Fibroblast of skin of right biceps (primary cell): ENCODE data around the gene FXYD7.
"Not testable (repeated sequence)": the region's sequence is repeated elsewhere in the genome, so short reads cannot be mapped to it uniquely, and the experiment has no call there.

Experiments
- DNase-seq: peaks from one replicate; pipeline ENCODE4 v3.0.0-alpha.2; 2013

The FXYD7 gene

DNA sequence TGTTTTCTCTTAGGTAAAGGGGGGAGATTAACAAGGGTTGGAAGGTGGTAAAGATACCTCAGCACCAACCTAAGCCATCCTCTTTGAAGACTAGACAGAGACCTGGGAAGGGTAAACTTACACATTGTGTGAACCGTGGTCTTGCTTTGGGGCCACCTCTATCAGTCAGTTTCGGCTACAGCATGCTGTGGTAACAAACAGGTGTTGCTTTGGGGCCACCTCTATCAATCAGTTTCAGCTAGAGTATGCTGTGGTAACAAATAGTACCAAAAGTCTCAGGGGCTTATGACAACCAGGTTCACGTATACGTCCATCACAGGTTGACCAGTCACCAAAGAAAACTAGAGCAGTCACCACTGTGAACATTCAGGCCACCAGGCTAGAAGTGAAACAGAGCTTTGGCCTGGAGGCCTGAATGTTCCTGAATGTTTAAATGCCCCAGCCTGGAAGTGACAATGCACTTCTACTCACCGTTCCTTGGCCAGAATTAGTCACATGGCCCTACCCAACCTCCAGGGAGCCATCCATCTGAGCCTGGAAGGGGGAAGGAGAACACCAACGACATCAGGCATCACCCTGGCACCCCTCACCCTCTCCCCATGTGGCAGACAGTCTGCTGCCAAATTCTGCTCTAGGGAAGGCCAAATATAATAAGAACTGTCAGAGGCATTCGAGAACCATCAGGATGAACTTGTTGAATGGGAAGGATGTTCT lies 3.8 kb downstream of the FXYD7 start:
- DNase-seq: no peak

DNA sequence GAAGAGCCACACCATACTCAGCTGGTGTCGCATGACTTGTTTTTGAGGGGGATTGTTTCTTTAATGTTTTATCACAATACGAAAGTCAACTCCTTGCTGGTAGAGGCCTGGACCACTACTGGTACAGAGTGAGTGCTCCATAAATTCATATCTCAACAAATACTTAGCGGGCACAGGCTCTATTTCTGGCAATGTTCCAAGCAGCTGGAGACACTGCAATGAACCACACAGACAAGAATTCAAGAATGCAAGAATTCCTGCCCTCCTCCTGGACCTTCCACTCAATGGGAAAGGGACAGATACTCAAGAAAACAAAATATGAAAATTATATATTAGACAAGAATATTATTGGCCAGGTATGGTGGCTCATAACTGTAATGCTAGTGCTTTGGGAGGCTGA lies 6.4 kb downstream of the FXYD7 start:
- no peak for DNase-seq

DNA sequence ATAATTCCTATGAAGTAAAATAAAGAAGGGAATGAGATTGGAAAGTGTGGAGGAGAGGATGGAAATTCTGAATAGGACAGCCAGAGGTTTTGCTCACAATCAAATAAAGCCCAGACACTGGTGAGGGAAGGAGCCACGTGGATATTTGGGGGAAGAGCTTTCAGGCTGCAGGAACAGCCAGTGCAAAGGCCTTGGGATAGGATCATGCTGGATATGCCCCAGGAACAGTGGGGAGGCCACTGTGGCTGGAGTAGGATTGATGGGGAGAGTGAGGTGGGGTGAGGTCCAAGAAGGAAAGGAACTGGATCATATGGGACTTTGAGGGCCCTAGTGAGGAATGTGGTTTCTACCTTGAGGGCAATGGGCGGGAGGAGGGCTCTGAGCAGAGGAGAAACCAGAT lies 7.4 kb downstream of the FXYD7 start:
- no peak for DNase-seq

DNA sequence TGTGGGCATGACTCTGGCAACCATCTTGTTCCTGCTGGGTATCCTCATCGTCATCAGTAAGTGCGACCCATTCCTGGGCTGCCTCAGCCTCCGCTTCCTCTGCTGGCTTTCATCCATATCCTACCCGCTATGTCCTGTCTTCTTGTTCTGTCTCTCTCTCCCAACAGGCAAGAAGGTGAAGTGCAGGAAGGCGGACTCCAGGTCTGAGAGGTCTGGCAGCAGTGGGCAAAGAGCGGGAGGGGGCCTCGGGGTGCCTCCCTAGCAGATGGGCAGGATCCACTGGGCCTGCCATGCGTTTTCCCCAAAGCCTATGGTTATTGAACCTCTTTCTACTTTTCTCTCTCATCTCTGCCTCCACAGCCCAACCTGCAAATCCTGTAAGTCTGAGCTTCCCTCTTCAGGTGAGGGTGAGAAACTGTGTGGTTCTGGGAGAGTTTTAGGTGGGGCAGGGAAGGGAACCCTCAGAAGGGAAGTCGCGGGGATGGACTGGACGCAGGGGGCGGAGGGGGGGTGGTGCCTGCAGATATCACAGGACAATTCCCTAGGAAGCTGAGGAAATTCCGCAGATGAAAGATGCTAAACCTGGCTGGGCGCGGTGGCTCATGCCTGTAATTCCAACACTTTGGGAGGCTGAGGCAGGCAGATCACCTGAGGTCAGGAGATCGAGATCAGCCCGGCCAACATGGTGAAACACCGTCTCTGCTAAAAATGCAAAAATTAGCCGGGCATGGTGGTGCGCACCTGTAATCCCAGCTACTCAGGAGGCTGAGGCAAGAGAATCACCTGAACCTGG lies 8.4 kb downstream of the FXYD7 start:
- DNase-seq: no peak

DNA sequence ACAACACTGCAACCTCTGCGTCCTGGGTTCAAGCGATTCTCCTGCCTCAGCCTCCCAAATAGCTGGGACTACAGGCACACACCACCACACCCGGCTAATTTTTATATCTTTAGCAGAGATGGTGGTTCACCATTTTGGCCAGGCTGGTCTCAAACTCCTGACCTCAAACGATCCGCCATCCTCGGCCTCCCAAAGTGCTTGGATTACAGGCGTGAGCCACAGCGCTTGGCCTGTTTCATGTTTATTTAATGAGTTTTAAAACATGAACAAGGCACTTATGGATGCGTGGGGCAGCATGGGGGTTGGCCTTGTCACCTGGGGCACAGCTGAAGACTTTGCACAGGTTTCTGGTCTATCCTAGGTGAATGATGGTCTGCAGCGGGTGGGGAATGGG lies 10.1 kb downstream of the FXYD7 start:
- DNase-seq: not testable (repeated sequence)

DNA sequence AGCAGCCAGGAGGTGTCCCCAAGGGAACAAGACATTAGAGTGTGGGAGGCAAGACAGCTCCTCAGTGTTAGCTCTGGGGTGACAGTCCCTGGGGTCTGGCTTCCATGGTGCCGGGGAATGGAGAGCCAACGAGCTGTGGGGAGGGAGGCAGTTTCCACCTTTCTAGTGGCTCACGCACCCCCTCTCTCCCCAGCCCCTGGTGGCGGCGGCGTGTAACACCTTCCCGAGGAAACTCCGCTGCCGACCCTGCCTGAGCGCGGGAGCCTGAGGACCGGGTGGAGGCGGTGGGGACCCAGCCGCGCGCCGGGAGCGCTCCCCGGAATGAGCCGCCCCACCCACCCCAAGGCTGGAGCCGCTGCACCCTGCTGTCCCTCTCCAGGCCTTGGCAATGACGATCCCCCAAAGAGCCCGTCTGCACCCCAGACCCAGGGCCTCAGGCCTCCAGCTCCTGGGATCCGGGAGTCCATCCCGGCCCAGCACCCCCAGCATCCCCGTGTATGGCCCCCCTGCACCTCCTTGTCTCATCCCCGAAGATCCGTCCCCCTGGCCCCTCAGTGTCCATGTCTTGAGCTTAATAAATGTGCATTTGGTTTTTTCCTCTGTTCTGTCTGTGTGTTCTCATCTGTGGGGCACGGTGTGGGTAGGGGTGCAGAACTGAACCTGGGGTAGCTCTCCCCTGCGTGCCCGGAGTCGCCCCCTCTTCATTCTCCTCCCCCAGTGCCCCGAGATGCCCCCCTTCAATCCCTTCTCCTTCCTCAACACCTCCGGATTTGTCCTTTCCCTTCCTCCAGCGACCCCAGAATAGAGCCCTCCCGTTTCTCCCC lies 10.9 kb downstream of the FXYD7 start:
- DNase-seq: peak; percentile 50

DNA sequence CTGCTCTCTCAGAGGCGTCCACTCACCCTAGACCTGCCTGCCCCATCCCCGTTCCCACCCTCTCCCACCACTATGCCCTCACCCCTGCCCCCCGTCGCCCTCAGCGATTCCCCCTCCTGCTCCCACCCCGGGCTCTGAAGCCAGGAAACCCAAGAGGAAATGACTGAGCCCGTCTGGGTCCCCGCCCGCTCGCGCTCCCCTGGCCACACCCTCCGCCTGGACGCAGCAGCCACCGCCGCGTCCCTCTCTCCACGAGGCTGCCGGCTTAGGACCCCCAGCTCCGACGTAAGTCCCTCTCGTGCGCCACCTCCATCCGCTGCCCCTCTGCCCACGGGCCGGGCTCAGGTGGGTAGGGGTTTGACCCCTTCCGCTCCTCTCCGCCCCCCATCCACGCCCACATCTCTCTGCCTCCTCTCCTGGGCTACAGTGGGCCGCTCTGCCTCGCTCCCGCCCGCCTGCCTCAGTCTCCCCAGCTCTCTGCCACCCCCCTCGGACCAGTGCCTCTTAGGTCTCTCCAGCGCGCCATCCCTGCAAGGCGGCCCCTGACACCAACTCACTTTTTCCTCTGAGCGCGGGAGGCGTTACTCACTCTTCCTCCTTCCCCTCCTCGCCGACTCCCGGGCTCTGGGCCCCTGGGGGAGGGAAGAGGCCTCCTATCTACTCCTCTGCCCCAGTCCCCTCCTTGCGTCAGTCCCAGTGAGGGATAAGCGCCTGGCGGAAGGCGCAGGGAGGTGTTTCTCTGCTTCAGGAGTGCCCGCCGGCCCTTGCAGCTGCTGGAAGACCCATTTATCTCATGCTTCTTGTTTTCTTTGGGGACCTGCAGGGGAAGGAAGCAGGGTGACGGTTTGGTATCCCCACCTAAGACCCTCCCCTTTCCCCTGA lies 11.7 kb downstream of the FXYD7 start, which contains the start of gene FXYD5:
FXYD5 (plus strand) TSS at position 211 of the 882 bp plus-strand sequence. CDS start 816 bp downstream, outside the sequence.
- peak; percentile 90 for DNase-seq

DNA sequence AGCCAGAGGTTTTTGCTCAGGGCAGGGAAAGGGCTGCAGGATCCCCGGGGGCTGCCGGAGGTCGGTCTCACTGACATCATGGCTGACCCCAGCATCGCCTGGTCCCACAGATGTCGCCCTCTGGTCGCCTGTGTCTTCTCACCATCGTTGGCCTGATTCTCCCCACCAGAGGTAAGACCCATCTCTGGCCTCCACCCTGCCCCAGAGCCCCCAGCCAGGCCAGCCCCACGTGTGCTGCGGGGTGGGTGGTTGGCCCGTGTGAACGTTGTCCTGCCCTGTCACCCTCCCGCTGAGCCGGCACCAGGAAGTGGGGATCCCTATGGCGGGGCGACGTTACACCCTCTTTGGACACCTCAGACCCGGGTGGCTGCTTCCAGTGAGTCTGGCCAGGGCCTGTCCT lies 12.4 kb downstream of the FXYD7 start:
- DNase-seq: no peak

DNA sequence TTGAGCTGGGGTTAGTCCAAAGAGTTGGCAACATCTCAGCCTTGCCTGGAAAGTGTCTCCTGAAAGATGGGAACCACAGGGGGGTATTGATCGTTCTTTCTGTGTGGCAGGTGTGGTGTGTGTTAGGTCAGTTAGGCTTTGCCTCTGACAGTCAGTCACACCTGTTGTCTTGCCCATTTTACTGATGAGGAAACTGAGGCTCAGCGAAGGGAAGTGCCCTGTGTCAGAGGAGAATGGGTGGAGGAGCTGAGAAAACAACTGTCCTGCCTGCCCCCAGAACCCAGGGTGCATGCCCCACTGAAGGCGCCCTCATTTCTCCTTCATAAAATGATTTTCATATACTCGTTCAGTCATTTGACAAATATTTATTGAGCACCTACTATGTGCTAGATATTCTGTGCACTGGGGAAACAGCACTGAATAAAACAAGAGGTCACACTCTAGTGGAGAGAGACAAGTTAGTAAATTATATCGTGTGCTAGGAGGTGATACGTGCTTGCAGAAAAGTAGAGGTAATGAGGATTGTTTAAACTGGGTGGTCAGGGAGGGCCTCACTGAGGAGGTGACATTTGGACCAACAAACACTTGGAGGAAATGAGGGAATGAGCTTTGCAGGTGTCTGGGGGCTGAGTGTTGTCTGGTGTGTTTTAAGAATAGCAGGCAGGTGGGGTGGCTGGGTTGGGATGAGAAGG lies 13.1 kb downstream of the FXYD7 start:
- no peak for DNase-seq

DNA sequence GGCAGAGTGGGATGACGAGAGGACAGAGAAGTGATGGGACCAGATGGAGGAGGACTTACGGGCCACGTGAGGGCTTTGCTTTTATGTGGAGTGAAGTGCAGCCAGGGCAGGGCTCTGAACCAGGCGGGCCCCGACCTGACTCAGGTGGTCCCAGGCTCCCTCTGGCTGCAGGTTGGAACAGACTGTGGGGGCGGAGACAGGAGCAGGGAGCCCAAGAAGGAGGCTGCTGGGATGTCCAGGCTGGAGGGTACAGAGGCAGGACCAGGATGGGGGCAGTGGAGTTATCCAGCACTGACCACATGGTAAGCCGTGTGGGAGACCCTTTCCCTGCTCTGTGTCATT lies 13.6 kb downstream of the FXYD7 start:
- no peak for DNase-seq

DNA sequence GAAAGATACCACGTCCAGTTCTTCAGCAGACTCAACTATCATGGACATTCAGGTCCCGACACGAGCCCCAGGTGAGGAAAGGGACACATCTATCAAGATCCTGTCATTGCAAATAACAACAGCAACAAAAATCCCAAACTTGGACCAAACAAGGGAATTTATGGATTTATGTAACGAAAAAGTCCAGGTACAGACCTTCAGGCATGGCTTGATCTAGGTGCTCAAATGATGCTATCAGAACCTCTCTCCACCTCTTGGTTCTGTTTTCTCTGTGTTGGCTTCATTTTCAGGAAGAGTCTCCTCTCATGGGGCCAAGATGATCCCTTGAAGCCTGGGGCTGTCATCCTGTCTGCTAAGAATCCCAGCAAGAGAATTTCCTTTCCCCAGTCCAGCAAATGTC lies 14.4 kb downstream of the FXYD7 start:
- DNase-seq: no peak

DNA sequence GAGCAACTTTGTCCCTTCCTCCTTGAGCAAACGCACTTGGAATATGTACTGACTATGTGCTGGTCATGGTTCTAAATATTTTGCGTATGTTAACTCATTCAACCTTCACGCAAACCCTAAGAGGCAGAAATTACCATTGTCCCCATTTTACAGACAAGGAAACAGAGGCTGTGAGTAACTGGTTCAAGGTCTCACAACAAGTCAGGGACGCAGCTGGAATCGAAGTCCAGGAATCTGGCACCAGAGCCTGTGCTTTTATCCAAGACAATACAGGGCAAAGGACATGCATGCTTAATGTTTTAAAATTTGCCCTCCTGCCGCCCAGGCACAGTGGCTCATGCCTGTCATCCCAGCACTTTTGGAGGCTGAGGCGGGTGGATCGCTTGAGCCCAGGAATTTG lies 16.6 kb downstream of the FXYD7 start:
- DNase-seq: no peak

DNA sequence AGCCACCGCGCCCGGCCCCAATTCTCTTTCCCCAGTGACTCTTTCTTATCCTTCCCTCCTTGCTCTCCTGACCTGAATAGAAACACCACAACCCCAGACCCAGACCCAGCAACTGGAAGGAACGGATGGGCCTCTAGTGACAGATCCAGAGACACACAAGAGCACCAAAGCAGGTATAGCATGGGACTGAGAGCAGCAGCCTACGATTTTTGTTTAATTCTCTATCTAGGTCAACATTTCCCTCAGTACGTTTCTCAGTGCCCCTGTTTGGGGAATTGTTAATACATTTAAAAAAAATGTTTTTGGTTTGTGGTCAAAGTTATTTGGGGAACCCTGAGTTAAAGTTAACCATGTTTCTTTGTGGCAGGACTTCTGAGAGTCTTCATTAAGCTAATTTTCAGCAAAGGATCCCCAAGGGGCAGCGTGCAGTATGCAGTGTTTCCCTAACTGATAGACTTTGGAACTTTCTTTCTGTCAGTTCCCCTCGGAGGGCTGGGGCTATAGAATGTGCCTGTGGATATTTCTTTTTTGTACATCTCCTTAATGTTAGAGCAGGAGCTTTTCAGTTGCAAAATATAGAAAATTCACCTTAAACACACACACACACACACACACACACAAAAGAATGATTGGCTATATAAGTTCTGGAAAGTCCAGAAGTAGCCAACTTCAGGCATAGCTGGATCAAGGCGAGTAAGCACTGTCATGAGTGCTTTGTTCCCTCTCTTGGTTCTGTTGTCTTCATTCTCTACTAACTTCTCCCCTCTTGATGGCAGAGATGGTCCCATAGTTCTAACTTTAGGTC lies 17.8 kb downstream of the FXYD7 start:
- no peak for DNase-seq

DNA sequence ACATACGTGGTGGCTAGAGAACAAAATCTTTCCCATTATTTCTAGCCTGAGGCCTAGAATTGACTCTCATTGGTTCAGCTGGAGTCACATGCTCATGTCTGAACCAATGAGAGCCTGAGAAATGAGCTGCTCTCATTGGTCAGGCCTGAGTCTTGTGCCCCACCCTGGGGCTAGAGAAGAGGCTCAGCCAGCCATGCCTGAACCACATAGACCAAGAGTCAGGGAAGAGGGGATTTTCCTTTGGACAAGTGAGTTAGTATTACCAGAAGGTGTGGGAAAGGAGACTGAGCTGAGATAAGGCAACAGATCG lies 18.3 kb downstream of the FXYD7 start:
- no peak for DNase-seq

DNA sequence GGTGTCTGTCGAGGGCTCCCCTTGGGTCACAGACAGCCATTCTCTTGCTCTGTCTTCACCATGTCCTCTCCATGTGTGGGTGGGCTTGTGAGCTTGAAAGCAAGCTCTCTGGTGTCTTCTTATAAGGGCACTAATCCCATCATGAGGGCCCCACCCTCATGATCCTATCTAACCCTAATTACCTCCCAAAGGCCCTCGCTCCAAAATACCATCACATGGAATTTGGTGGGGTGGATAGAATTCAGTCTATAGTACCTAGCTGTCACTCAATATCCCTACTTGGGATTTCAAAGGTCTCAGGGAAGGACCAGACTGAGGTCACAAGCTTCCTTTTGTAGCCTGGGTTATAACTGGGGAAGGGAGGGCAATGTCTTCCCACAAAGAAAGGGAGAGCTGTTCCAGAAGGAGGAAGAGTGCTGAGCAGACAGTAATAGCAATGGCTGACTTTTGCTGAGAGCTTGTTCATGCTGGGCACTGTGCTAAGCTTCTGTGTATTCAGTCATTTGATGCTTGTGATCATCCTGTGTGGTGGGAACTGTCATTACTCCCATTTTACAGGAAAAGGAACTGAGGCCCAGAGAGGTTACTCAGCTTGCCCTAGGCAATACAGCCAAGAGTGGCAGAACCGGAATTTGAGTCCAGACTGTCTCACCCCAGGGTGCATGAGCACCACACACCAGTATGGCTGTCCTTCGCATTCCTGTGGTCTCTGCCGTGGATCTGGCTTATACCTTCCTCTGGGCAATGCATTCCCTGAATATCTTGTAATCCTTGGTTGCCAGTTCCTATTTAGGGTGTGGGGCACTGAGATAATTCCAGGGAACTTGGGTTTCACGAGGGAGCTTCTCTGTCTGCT lies 19.6 kb downstream of the FXYD7 start:
- peak; percentile 45 for DNase-seq

DNA sequence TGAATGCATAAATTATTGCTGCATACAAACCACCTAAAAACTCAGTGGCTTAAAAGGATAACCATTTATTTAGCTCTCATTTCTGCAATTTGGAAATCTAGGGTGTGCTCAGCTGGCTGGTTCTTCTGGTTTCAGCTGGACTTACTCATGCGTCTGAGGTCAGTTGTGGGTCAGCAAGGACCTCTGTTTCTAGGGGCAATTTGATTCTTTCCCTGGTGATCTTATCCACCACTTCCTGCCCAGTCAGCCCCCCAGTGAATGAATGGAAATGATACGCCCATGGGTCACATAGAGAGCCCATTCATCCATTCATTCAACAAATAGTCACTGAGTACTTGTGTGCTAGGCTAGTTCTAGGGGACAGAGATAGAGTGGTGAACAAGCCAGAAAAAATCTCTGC lies 21.4 kb downstream of the FXYD7 start:
- no peak for DNase-seq

DNA sequence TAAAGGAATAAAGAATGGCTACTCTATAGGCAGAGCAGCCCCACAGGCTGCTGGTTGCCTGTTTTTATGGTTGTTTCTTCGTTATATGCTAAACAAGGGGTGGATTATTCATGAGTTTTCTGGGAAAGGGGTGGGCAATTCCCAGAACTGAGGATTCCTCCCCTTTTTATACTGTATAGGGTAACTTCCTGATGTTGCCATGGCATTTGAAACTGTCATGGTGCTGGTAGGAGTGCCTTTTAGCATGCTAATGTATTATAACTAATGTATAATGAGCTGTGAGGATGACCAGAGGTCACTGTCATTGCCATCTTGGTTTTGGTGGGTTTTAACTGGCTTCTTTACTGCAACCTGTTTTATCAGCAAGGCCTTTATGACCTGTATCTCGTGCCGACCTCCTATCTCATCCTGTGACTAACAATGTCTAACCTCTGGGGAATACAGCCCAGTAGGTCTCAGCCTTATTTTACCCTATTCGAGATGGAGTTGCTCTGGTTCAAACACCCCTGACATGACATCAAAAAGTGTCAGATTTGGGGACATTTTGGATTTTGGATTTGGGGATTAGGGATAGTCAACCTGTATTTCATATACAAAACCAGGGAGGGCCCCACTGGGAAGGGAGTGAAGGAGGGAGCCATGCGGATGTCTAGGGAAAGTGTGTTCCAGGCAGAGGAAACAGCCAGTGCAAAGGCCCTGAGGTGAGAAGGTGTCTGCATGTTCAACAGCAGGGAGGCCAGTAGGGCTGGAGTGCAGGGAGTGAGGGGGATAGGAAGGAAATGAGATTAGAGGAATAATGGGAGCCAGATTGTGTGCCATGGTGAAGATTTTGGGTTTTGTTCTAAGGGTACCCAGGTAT lies 22.4 kb downstream of the FXYD7 start:
- DNase-seq: no peak

DNA sequence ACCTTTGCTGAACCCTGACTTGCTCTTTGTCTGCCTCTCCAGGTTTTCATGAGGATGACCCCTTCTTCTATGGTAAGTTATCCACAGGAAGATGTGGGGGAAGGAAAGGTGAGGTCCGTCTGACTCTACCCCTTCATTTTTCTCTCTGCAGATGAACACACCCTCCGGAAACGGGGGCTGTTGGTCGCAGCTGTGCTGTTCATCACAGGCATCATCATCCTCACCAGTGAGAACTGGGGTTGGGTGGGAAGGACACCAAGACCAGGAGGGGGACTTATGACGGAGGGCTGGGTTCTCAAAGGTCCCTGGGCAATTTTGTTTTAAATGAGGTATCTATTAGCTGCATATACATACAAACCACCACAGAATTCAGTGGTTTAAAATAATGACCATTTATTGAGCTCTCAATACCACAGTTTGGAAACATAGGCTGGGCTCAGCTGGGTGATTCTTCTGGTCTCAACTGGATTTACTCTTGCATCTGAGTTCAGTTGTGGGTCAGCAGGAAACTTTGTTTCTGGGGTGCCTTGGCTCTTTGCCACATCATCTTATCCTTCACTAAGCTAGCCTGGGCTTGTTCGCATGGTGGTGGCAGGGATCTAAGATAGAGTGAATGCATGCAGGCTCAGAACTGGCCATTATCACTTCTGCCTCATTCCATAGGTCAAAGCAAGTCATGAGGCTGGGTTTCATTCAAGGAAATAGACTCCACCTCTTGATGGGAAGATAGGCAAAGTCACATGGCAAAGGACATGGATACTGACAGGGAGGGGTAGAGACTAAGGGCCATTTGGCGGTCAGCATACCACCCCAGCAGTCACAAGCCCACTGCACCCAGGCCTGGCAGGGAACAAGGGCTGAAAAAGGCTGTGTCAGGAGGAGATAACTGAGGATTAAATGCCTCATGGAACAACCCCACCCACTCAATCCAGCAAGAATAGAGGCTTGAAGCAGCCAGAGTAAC lies 23.3 kb downstream of the FXYD7 start:
- no peak for DNase-seq
